Measurements from ENCODE around the gene SF3B2. TPM values are rescaled to one million over a fixed set of nuclear protein-coding genes. Genes with fewer than 3 reads are reported as not detected.

The SF3B2 gene
- total RNA-seq, 1 experiment from 2014 or later = 237 TPM

- Histone ChIP-seq H2AK5ac (ENCODE audit: insufficient read length, low read length) (no peak overlapping the region), H3K9ac (ENCODE audit: extremely low read depth, insufficient read length, low read length) (no peak overlapping the region), H2BK15ac (ENCODE audit: low read depth, low read length) (no peak overlapping the region), H3T11ph (ENCODE audit: low read length) (no peak overlapping the region), H4K5ac (ENCODE audit: insufficient read length, low read depth, low read length) (no peak overlapping the region), H3K27ac (ENCODE audit: insufficient read length, low read depth, low read length) (no peak overlapping the region), H2AFZ (ENCODE audit: low read length) (no peak overlapping the region), H3K56ac (ENCODE audit: insufficient read length, low read depth, low read length) (no peak overlapping the region), H3K9me3 (ENCODE audit: control insufficient read depth, low read depth, low read length) (no peaks in the 10 kb centered on the region), H4K8ac (replicated peaks; ENCODE audit: insufficient read length, low read depth, low read length) (no peak overlapping the region), H3K23me2 (ENCODE audit: insufficient read length, low read depth, low read length, poor library complexity, severe bottlenecking) (no peaks in the 10 kb centered on the region), H3K79me2 (ENCODE audit: insufficient read depth, low read length) (no peaks in the 10 kb centered on the region), H3K23ac (ENCODE audit: insufficient read length, low read depth, low read length) (no peak overlapping the region), H2BK20ac (ENCODE audit: low read depth, low read length, poor library complexity, severe bottlenecking) (no peak overlapping the region), H2BK120ac (ENCODE audit: low read depth, low read length, poor library complexity, severe bottlenecking) (no peak overlapping the region), H3K14ac (ENCODE audit: insufficient read depth, low read length) (no peak overlapping the region), H3K4ac (ENCODE audit: low read depth, low read length) (no peak overlapping the region), H4K20me1 (ENCODE audit: control insufficient read depth, insufficient read depth, insufficient read length) (no peaks in the 10 kb centered on the region), H3K27me3 (ENCODE audit: insufficient read depth, low read length) (no peaks in the 10 kb centered on the region), H4K91ac (ENCODE audit: insufficient read length, low read depth, low read length) (no peak overlapping the region), H3K79me1 (ENCODE audit: insufficient read depth, low read depth, low read length, poor library complexity, severe bottlenecking) (peaks cover 1% of the 10 kb centered on the region), H3K18ac (ENCODE audit: insufficient read length, low read depth, low read length) (no peak overlapping the region), H2BK5ac (ENCODE audit: insufficient read length, low read length) (no peak overlapping the region), H3K4me2 (ENCODE audit: insufficient read depth, insufficient read length, low read length) (no peak overlapping the region), H2BK12ac (ENCODE audit: insufficient read length, low read depth, low read length) (no peak overlapping the region), H3K4me1 (ENCODE audit: insufficient read depth, low read length) (no peaks in the 10 kb centered on the region)
- H3K27me3 Mint-ChIP-seq (ENCODE audit: low read depth) = no peaks in the 10 kb centered on the region
- no peak overlapping the region; a peak in 1 of 5 replicates for H3K4me3 Mint-ChIP-seq
- no peaks in the 10 kb centered on the region for H3K9me3 Mint-ChIP-seq
- H3K4me1 Mint-ChIP-seq = no peaks in the 10 kb centered on the region
- peaks cover 73 to 98% (median 98%) of the 10 kb centered on the region in 3 experiments for H3K36me3 Mint-ChIP-seq (ENCODE audit: insufficient read depth in 1 of 3, low read depth in 3 of 3)
- H3K27ac Mint-ChIP-seq = no peak overlapping the region; a peak in 1 of 7 replicates
- WGBS (ENCODE audit: extremely low coverage, insufficient read length, low lambda C conversion rate) = no CpG with 5 or more reads among the region's 8 CpGs
- TF ChIP-seq, protein P1, sequence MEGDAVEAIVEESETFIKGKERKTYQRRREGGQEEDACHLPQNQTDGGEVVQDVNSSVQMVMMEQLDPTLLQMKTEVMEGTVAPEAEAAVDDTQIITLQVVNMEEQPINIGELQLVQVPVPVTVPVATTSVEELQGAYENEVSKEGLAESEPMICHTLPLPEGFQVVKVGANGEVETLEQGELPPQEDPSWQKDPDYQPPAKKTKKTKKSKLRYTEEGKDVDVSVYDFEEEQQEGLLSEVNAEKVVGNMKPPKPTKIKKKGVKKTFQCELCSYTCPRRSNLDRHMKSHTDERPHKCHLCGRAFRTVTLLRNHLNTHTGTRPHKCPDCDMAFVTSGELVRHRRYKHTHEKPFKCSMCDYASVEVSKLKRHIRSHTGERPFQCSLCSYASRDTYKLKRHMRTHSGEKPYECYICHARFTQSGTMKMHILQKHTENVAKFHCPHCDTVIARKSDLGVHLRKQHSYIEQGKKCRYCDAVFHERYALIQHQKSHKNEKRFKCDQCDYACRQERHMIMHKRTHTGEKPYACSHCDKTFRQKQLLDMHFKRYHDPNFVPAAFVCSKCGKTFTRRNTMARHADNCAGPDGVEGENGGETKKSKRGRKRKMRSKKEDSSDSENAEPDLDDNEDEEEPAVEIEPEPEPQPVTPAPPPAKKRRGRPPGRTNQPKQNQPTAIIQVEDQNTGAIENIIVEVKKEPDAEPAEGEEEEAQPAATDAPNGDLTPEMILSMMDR (conservative IDR thresholded peaks at IDR 0.05) = no peak
- DNase-seq = no peak
Measured at GRCh38 chr11:66059966-66060680, 8.0 kb downstream of the SF3B2 start.
